ENCODE data around the gene CALML4.
"Not testable (repeated sequence)": the region's sequence is repeated elsewhere in the genome, so short reads cannot be mapped to it uniquely, and the experiment has no call there.

Gene CALML4

DNA sequence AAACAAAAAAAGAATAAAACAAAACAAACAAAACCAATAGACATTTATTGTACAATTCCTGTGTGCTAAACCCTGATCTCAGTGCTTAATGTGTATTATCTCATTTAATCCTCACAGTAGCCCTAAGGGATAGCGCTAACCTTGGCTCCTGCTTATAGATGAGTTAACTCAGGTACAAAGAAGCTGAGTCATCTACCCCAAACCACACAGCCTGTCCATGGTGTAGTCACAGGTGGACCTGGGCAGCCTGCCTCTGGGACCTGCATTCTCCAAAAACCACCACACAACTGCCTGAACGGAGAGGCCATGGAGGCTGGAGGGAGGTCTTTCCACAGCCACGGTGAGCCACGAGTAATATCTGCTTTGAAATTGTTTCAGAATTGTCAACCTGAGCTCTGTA, 29.9 kb upstream of the CALML4 start:
- TF ChIP-seq, protein P1, sequence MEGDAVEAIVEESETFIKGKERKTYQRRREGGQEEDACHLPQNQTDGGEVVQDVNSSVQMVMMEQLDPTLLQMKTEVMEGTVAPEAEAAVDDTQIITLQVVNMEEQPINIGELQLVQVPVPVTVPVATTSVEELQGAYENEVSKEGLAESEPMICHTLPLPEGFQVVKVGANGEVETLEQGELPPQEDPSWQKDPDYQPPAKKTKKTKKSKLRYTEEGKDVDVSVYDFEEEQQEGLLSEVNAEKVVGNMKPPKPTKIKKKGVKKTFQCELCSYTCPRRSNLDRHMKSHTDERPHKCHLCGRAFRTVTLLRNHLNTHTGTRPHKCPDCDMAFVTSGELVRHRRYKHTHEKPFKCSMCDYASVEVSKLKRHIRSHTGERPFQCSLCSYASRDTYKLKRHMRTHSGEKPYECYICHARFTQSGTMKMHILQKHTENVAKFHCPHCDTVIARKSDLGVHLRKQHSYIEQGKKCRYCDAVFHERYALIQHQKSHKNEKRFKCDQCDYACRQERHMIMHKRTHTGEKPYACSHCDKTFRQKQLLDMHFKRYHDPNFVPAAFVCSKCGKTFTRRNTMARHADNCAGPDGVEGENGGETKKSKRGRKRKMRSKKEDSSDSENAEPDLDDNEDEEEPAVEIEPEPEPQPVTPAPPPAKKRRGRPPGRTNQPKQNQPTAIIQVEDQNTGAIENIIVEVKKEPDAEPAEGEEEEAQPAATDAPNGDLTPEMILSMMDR (IDR thresholded peaks at IDR 0.05; ENCODE audit: insufficient read depth, low read depth, low read length, missing control alignments): no peak

DNA sequence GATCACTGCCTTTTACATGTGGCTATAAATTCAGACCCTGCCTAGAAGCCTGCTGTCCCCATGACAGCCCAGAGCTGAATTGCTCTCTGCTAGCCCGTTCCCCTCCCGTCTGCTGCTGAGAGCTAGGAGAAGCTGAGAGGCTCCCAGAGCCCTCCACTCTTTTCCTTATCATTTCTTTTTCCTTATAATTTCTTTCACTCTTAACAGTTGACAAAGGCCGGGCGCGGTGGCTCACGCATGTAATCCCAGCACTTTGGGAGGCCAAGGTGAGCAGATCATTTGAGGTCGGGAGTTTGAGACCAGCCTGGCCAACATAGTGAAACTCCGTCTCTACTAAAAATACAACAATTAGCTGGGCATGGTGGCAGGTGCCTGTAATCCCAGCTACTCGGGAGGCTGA, 29.4 kb upstream of the CALML4 start:
- not testable (repeated sequence) for DNase-seq (ENCODE audit: low read depth); H3K4me3 ChIP-seq (ENCODE audit: low read length)

More for the DNA sequence above, 29.9 kb upstream of the CALML4 start:
- no peak overlapping the region for H3K4me3 ChIP-seq (ENCODE audit: low read length)
- DNase-seq (ENCODE audit: low read depth): peak; percentile 75

DNA sequence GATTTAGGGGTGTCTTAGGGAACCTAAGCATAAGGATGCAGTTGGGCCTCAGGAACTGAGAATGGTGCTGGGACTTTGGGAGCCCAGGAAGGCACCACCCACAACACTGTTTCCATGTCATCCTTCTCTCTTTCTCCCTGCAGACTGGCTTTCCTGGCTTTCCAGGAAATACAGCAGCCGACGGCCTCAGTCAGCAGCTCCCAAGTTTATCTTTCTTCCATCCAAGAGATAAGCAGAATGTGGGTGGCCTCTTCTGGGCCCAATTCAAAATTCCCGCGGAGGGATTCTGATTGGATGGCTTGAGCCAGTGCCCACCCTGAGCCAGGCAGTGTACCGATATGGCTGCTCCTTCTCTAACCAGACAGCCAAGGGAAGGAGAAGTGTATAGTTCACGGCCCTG, 28.9 kb upstream of the CALML4 start:
- H3K4me3 ChIP-seq (ENCODE audit: low read length): no peak overlapping the region
- TF ChIP-seq, protein P1 (IDR thresholded peaks at IDR 0.05; ENCODE audit: insufficient read depth, low read depth, low read length, missing control alignments): no peak
- DNase-seq (ENCODE audit: low read depth): no peak

DNA sequence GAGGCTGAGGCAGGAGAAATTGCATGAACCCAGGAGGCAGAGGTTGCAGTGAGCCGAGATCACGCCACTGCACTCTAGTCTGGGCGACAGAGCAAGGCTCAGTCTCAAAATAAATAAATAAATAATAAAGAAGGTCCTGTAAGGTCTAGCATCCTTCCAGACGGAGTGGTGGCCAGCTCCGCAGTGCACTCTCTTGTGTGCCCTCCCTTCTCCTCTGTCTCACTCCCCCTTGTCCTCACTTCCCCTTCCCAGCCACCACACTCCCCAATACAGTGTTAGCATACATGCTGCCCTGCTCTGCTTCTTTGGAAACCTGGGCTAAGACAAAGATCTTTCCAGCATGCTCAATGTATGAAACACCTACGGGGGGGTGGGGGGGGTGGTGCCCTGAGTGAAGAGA, 27.8 kb upstream of the CALML4 start:
- H3K4me3 ChIP-seq (ENCODE audit: low read length): no peak overlapping the region
- no peak for DNase-seq (ENCODE audit: low read depth)
- TF ChIP-seq, protein P1 (IDR thresholded peaks at IDR 0.05; ENCODE audit: insufficient read depth, low read depth, low read length, missing control alignments): no peak

DNA sequence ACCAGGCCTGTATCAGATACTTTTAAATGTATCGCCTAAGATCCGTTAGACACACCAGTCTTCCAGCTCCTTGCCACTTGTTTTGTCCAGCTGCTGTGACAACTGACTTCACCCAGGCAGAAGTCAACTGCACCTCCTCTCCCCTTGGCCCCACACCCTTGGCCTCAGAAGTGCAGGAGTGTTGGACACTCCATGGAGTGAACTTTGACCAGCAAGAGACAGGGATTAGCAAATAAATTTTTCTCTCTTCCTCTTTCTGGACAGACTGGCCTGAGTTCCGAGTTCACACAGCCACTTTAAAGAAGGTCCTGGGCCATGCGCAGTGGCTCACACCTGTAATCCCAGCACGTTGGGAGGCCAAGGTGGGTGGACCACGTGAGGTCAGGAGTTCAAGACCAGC, 27.3 kb upstream of the CALML4 start:
- DNase-seq (ENCODE audit: low read depth): no peak
- H3K4me3 ChIP-seq (ENCODE audit: low read length): no peak overlapping the region
- TF ChIP-seq, protein P1 (IDR thresholded peaks at IDR 0.05; ENCODE audit: insufficient read depth, low read depth, low read length, missing control alignments): no peak

DNA sequence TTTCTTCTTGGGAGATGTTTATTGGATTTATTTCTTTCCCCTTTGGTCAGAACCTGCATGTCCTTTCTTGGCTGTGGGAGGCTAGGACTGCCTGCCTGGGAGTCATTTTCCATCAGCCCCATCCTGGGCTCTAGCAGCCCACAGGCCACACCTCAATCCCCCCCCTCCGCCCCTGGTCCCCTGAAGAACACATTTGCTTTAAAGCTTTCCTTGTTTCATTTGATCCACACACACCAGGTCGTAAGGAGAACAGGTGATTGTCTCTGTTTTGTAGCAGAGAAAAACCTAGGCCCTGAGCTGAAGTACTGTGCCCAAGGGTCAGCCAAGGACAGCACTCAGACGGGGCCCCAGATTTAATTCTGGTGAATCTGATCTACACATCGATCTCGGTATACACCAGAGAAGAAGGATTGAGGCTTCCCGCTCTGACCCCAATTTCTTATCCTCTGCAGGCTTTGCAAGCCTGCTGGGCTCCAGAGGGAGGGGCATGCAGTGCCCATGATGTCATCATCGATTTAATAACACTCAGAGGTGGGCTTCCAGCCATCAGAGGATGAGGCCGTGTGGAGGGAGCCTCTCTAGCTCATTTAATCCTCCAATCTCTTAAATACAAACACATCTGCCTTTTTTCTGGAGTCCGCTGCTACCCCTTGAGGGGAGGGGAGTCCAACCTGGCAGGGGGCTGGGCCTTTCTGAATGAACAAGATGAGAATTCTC, 26.1 kb upstream of the CALML4 start:
- no peak overlapping the region for H3K4me3 ChIP-seq (ENCODE audit: low read length)
- TF ChIP-seq, protein P1 (IDR thresholded peaks at IDR 0.05; ENCODE audit: insufficient read depth, low read depth, low read length, missing control alignments): no peak
- no peak for DNase-seq (ENCODE audit: low read depth)

DNA sequence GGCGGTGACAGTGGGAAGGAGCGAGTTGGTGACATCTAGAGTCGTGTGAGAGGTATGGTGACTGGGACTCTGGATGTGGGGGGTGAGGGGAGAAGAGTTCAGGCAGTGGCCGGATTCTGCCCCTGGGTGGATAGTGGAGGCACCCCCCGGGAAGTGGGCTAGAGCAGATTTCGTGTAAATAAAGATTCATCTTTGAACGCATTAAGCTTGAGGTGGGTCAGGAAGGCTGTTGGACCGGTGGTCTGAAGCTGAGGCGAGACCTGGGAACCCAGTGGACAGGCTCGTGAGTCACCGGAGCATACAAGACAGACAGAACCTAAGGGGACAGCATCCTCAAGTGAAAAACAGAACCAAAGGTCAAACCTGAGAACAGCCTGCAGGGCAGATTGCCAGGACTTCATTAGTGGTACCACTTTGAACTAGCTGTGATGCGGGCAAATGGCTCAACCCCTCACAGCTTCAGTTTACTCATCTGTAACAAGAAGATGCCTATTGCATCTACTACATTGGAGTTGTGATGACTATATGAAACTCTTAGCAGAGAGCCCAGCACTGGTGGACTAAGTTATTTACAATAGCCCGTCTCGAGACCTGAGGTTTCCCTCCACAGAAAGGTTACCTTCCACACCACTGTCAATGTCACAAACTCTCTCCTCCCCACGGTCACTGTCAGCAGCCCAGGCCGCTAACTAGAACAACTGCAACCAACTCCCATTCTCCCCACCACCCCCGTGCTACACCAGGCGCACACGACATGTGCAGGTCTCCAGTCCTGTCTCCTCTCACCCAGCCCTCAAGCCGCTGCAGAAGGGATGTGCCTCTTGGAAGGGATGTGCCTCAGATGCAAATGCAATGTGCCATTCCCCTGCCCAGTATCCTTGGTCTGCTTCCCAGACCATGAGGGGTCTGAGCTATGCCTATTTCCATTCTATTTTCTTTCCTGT, 25.3 kb upstream of the CALML4 start:
- TF ChIP-seq, protein P1 (IDR thresholded peaks at IDR 0.05; ENCODE audit: insufficient read depth, low read depth, low read length, missing control alignments): no peak
- peak overlapping the region; percentile 69 for H3K4me3 ChIP-seq (ENCODE audit: low read length)
- no peak for DNase-seq (ENCODE audit: low read depth)
